GM18511 (cell line): ENCODE measurements around the gene LANCL3.
"Not testable (repeated sequence)": the region's sequence is repeated elsewhere in the genome, so short reads cannot be mapped to it uniquely, and the experiment has no call there.

Source experiments
- ATAC-seq: cut with Tn5 transposase; IDR thresholded peaks from one replicate; pipeline ENCODE4 v1.9.1; 2021; ENCODE audit warnings: mild to moderate bottlenecking, moderate library complexity; ENCODE audit not compliant: unreplicated experiment

LANCL3 gene

GRCh38 chrX:37609727-37610126, 38.3 kb downstream of the LANCL3 start:
- no peak for ATAC-seq

GRCh38 chrX:37613933-37614332, 42.5 kb downstream of the LANCL3 start:
- no peak for ATAC-seq

GRCh38 chrX:37627602-37628001, 56.1 kb downstream of the LANCL3 start:
- ATAC-seq, result no peak

- no peak for ATAC-seq
Observed at GRCh38 chrX:37638047-37638446, 66.6 kb downstream of the LANCL3 start.

- no peak for ATAC-seq
Observed at GRCh38 chrX:37640142-37640541, 68.7 kb downstream of the LANCL3 start.

GRCh38 chrX:37641859-37642258, 70.4 kb downstream of the LANCL3 start:
- no peak for ATAC-seq

GRCh38 chrX:37644381-37645305, 73.2 kb downstream of the LANCL3 start:
- ATAC-seq, result no peak

- no peak for ATAC-seq
Observed at GRCh38 chrX:37646254-37646653, 74.8 kb downstream of the LANCL3 start.

- ATAC-seq, result not testable (repeated sequence)
Observed at GRCh38 chrX:37650879-37651278, 79.4 kb downstream of the LANCL3 start.

- ATAC-seq, result no peak
Observed at GRCh38 chrX:37651921-37652452, 80.5 kb downstream of the LANCL3 start.

GRCh38 chrX:37652589-37653231, 81.2 kb downstream of the LANCL3 start:
- no peak for ATAC-seq

GRCh38 chrX:37653397-37654085, 82.1 kb downstream of the LANCL3 start:
- no peak for ATAC-seq

GRCh38 chrX:37658343-37659030, 87.0 kb downstream of the LANCL3 start:
- no peak for ATAC-seq

- ATAC-seq, result no peak
Observed at GRCh38 chrX:37659047-37659446, 87.6 kb downstream of the LANCL3 start.

- ATAC-seq, result no peak
Observed at GRCh38 chrX:37662181-37662580, 90.7 kb downstream of the LANCL3 start.

- ATAC-seq, result no peak
Observed at GRCh38 chrX:37666516-37666915, 95.1 kb downstream of the LANCL3 start.

GRCh38 chrX:37667141-37667540, 95.7 kb downstream of the LANCL3 start:
- no peak for ATAC-seq

- ATAC-seq, result no peak
Observed at GRCh38 chrX:37672563-37672962, 101.1 kb downstream of the LANCL3 start.

GRCh38 chrX:37676811-37677210, 105.3 kb downstream of the LANCL3 start:
- no peak for ATAC-seq

- ATAC-seq, result peak; percentile 26
Observed at GRCh38 chrX:37677243-37677642, 105.8 kb downstream of the LANCL3 start.

- peak; percentile 77 for ATAC-seq
Observed at GRCh38 chrX:37677765-37678164, 106.3 kb downstream of the LANCL3 start.
